NCI-H1048 (cell line): ENCODE results near the gene USP17L13.
"Not testable (repeated sequence)": the region's sequence is repeated elsewhere in the genome, so short reads cannot be mapped to it uniquely, and the experiment has no call there.

Experiments
- DNase-seq: peaks from one replicate; lab custom pipeline; 2025; lab: John Stamatoyannopoulos, UW

Gene USP17L13, protein sequence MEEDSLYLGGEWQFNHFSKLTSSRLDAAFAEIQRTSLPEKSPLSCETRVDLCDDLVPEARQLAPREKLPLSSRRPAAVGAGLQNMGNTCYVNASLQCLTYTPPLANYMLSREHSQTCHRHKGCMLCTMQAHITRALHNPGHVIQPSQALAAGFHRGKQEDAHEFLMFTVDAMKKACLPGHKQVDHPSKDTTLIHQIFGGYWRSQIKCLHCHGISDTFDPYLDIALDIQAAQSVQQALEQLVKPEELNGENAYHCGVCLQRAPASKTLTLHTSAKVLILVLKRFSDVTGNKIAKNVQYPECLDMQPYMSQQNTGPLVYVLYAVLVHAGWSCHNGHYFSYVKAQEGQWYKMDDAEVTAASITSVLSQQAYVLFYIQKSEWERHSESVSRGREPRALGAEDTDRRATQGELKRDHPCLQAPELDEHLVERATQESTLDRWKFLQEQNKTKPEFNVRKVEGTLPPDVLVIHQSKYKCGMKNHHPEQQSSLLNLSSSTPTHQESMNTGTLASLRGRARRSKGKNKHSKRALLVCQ

DNA sequence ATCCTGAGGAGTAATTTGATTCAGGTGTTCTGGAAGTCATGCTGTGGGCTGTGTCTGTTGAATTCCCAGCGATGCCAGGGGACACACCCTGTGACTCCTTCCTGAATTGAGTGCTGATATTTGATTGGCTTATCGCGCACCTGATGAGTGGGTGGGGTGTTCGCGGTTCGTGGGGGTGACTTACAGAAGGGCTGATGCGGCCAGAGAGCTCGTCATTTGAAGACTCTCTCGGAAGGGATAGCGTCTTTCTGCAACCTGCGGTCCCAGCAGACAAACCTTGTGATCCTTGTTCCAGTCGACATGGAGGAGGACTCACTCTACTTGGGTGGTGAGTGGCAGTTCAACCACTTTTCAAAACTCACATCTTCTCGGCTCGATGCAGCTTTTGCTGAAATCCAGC lies at the start of gene USP17L13:
Gene USP17L13, plus strand, starts transcription at position 301 of the 400 bp plus-strand sequence. Its CDS starts 0 bp downstream, at position 301.
- DNase-seq = not testable (repeated sequence)

GRCh38 chr4:9210357-9210756 lies 14.3 kb upstream of the USP17L13 start, which contains the start of gene USP17L10:
Gene USP17L10 (plus strand): TSS chr4:9210657. CDS start chr4:9210657, 0 bp downstream.
- not testable (repeated sequence) for DNase-seq

DNA sequence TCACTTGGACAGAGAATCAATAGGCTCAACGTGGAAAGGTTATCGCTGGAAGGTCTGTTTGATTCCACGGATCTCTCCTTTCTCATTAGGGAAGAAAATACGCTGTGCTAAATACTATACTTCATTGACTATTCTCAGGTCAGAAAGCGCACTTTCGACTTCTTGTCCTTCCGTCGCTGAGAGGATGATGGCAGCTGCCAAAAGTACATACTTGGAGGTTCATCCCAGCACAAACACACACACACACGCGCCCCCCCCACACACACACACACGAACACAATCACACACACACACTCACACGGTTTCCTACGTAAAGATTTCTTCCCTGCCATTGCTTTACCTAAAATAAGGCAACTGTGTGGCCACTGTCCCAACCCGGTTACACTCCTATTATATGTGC lies 10.0 kb upstream of the USP17L13 start:
- not testable (repeated sequence) for DNase-seq

DNA sequence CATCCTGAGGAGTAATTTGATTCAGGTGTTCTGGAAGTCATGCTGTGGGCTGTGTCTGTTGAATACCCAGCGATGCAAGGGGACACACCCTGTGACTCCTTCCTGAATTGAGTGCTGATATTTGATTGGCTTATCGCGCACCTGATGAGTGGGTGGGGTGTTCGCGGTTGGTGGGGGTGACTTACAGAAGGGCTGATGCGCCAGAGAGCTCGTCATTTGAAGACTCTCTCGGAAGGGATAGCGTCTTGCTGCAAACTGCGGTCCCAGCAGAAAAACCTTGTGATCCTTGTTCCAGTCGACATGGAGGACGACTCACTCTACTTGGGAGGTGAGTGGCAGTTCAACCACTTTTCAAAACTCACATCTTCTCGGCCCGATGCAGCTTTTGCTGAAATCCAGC lies 9.6 kb upstream of the USP17L13 start, which contains the start of gene USP17L11:
Gene USP17L11, plus strand, starts transcription at position 301 of the 400 bp plus-strand sequence. Its CDS starts 0 bp downstream, at position 301.
- not testable (repeated sequence) for DNase-seq

DNA sequence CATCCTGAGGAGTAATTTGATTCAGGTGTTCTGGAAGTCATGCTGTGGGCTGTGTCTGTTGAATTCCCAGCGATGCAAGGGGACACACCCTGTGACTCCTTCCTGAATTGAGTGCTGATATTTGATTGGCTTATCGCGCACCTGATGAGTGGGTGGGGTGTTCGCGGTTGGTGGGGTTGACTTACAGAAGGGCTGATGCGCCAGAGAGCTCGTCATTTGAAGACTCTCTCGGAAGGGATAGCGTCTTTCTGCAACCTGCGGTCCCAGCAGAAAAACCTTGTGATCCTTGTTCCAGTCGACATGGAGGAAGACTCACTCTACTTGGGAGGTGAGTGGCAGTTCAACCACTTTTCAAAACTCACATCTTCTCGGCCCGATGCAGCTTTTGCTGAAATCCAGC lies 4.8 kb upstream of the USP17L13 start, which contains the start of gene USP17L12:
Gene USP17L12, plus strand, starts transcription at position 301 of the 400 bp plus-strand sequence. Its CDS starts 0 bp downstream, at position 301.
- DNase-seq = not testable (repeated sequence)

DNA sequence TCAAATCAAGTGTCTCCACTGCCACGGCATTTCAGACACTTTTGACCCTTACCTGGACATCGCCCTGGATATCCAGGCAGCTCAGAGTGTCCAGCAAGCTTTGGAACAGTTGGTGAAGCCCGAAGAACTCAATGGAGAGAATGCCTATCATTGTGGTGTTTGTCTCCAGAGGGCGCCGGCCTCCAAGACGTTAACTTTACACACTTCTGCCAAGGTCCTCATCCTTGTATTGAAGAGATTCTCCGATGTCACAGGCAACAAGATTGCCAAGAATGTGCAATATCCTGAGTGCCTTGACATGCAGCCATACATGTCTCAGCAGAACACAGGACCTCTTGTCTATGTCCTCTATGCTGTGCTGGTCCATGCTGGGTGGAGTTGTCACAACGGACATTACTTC lies 5.6 kb downstream of the USP17L13 start:
- not testable (repeated sequence) for DNase-seq

GRCh38 chr4:9234085-9234484 lies 9.4 kb downstream of the USP17L13 start, which contains the start of gene USP17L15:
Gene USP17L15 (plus strand): TSS chr4:9234385. CDS start chr4:9234385, 0 bp downstream.
- not testable (repeated sequence) for DNase-seq

DNA sequence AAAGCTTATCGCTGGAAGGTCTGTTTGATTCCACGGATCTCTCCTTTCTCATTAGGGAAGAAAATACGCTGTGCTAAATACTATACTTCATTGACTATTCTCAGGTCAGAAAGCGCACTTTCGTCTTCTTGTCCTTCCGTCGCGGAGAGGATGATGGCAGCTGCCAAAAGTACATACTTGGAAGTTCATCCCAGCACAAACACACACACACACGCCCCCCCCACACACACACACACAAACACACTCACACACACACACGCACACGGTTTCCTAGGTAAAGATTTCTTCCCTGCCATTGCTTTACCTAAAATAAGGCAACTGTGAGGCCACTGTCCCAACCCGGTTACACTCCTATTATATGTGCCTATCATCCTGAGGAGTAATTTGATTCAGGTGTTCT lies 13.8 kb downstream of the USP17L13 start:
- DNase-seq = not testable (repeated sequence)

DNA sequence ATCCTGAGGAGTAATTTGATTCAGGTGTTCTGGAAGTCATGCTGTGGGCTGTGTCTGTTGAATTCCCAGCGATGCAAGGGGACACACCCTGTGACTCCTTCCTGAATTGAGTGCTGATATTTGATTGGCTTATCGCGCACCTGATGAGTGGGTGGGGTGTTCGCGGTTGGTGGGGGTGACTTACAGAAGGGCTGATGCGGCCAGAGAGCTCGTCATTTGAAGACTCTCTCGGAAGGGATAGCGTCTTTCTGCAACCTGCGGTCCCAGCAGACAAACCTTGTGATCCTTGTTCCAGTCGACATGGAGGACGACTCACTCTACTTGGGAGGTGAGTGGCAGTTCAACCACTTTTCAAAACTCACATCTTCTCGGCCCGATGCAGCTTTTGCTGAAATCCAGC lies 18.9 kb downstream of the USP17L13 start, which contains the start of gene USP17L17:
Gene USP17L17, plus strand, starts transcription at position 301 of the 400 bp plus-strand sequence. Its CDS starts 0 bp downstream, at position 301.
- DNase-seq = not testable (repeated sequence)

DNA sequence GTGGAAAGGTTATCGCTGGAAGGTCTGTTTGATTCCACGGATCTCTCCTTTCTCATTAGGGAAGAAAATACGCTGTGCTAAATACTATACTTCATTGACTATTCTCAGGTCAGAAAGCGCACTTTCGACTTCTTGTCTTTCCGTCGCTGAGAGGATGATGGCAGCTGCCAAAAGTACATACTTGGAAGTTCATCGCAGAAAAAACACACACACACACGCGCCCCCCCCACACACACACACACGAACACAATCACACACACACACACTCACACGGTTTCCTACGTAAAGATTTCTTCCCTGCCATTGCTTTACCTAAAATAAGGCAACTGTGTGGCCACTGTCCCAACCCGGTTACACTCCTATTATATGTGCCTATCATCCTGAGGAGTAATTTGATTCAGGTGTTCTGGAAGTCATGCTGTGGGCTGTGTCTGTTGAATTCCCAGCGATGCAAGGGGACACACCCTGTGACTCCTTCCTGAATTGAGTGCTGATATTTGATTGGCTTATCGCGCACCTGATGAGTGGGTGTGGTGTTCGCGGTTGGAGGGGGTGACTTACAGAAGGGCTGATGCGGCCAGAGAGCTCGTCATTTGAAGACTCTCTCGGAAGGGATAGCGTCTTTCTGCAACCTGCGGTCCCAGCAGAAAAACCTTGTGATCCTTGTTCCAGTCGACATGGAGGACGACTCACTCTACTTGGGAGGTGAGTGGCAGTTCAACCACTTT lies 23.4 kb downstream of the USP17L13 start, which contains the start of gene USP17L18:
Gene USP17L18, plus strand, starts transcription at position 678 of the 728 bp plus-strand sequence. Its CDS starts 0 bp downstream, at position 678.
- not testable (repeated sequence) for DNase-seq

GRCh38 chr4:9253078-9253477 lies 28.4 kb downstream of the USP17L13 start, which contains the start of gene USP17L19:
Gene USP17L19 (plus strand): TSS chr4:9253378. CDS start chr4:9253378, 0 bp downstream.
- DNase-seq = not testable (repeated sequence)

DNA sequence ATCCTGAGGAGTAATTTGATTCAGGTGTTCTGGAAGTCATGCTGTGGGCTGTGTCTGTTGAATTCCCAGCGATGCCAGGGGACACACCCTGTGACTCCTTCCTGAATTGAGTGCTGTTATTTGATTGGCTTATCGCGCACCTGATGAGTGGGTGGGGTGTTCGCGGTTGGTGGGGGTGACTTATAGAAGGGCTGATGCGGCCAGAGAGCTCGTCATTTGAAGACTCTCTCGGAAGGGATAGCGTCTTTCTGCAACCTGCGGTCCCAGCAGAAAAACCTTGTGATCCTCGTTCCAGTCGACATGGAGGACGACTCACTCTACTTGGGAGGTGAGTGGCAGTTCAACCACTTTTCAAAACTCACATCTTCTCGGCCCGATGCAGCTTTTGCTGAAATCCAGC lies 33.1 kb downstream of the USP17L13 start, which contains the start of gene USP17L20:
Gene USP17L20, plus strand, starts transcription at position 301 of the 400 bp plus-strand sequence. Its CDS starts 0 bp downstream, at position 301.
- not testable (repeated sequence) for DNase-seq

- DNase-seq = not testable (repeated sequence)
Measured at GRCh38 chr4:9262572-9262971, 37.9 kb downstream of the USP17L13 start, which contains the start of gene USP17L21. Gene USP17L21 (plus strand): TSS chr4:9262872. CDS start chr4:9262872, 0 bp downstream.

- DNase-seq = not testable (repeated sequence)
Measured at GRCh38 chr4:9267319-9267718, 42.6 kb downstream of the USP17L13 start, which contains the start of gene USP17L22. Gene USP17L22 (plus strand): TSS chr4:9267619. CDS start chr4:9267619, 0 bp downstream.

- not testable (repeated sequence) for DNase-seq
Measured at GRCh38 chr4:9271719-9272118, 47.0 kb downstream of the USP17L13 start.
